ENCODE data around the gene TBCCD1.
"Not testable (repeated sequence)": the region's sequence is repeated elsewhere in the genome, so short reads cannot be mapped to it uniquely, and the experiment has no call there.

The TBCCD1 gene

DNA sequence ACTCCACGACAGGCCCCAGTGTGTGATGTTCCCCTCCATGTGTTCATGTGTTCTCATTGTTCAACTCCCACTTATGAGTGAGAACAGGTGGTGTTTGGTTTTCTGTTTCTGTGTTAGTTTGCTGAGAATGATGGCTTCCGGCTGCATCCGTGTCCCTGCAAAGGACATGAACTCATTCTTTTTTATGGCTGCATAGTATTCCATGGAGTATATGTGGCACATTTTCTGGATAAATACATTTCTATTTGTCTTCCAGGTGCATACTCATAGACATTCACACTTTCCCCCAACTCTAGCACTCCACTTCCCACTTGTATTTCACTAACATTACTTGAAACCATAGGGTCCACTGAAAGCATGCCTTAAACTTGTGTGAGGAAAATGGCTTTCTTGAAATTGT, 35.4 kb downstream of the TBCCD1 start:
- H3K4me3 ChIP-seq (ENCODE audit: low read length in 2 of 2); H3K14ac ChIP-seq (ENCODE audit: low read length); H3K36me3 ChIP-seq (replicated peaks in 1 of 2; ENCODE audit: control insufficient read depth in 2 of 2, insufficient read depth in 2 of 2, low read length in 2 of 2); H2BK5ac ChIP-seq (ENCODE audit: low read length); H2BK12ac ChIP-seq (ENCODE audit: low read length); H2BK120ac ChIP-seq (ENCODE audit: low read depth, low read length); H2AK5ac ChIP-seq (ENCODE audit: low read depth, low read length); H3K79me1 ChIP-seq (ENCODE audit: low read depth, low read length); DNase-seq (ENCODE audit: low spot score); H3K18ac ChIP-seq (ENCODE audit: low read length); H2BK15ac ChIP-seq (ENCODE audit: low read length); H3K9me3 ChIP-seq (replicated peaks in 1 of 2; ENCODE audit: control insufficient read depth in 2 of 2, insufficient read depth in 1 of 2, low read depth in 1 of 2, low read length in 2 of 2); H3K4ac ChIP-seq (ENCODE audit: low read length); H3K23ac ChIP-seq (ENCODE audit: low read depth, low read length, poor library complexity); H2AFZ ChIP-seq (ENCODE audit: low read length); H3K27me3 ChIP-seq (ENCODE audit: control insufficient read depth in 3 of 3, insufficient read depth in 3 of 3, low read depth in 1 of 3, low read length in 3 of 3); H4K91ac ChIP-seq (ENCODE audit: low read depth, low read length, poor library complexity); H4K8ac ChIP-seq (ENCODE audit: low read depth, low read length); H3K4me2 ChIP-seq (ENCODE audit: insufficient read depth, low read length, poor library complexity, severe bottlenecking); H3K9ac ChIP-seq (ENCODE audit: low read depth, low read length, poor library complexity): not testable (repeated sequence)
- no CpG with 5 or more reads among the region's 3 CpGs for WGBS, 2 donors (ENCODE audit: extremely low coverage in 2 of 2, insufficient read length in 2 of 2, insufficient replicate concordance in 1 of 2)
- Histone ChIP-seq H3K27ac (replicated peaks; ENCODE audit: low read length) (peak overlapping the region; percentile 64), H3K4me1 (ENCODE audit: control insufficient read depth in 2 of 2, insufficient read depth in 1 of 2, low read depth in 1 of 2, low read length in 2 of 2) (peaks cover 15 to 27% of the 10 kb centered on the region in 2 donors)

DNA sequence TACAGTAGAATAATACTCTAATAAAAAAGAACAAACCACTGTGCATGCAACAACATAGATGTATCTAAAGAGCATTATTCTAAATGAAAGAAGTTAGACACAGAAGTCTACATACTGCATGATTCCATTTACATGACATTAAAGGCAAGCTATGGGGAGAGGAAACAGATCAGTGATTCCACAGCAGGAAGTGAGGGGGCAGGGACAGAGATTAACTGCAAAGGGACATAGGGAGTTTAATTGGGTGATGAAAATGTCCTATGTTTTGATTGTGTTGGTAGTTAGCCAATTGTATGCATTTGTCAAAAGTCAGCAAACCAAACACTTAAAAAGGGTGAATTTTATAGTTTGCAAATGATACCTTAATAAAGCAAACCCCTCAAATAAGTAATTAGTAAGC, 36.7 kb downstream of the TBCCD1 start:
- Histone ChIP-seq H3K18ac (ENCODE audit: low read length) (no peak overlapping the region), H3K4me2 (ENCODE audit: insufficient read depth, low read length, poor library complexity, severe bottlenecking) (no peak overlapping the region), H3K4me3 (ENCODE audit: low read length in 2 of 2) (no peak overlapping the region), H3K14ac (ENCODE audit: low read length) (no peak overlapping the region), H4K8ac (ENCODE audit: low read depth, low read length) (no peak overlapping the region), H3K79me1 (ENCODE audit: low read depth, low read length) (no peaks in the 10 kb centered on the region), H3K4ac (ENCODE audit: low read length) (no peak overlapping the region), H3K9me3 (replicated peaks in 1 of 2; ENCODE audit: control insufficient read depth in 2 of 2, insufficient read depth in 1 of 2, low read depth in 1 of 2, low read length in 2 of 2) (peaks cover 0 to 2% of the 10 kb centered on the region in 2 donors), H2AK5ac (ENCODE audit: low read depth, low read length) (no peak overlapping the region), H2BK12ac (ENCODE audit: low read length) (no peak overlapping the region), H3K23ac (ENCODE audit: low read depth, low read length, poor library complexity) (no peak overlapping the region), H2BK120ac (ENCODE audit: low read depth, low read length) (no peak overlapping the region), H3K27me3 (ENCODE audit: control insufficient read depth in 3 of 3, insufficient read depth in 3 of 3, low read depth in 1 of 3, low read length in 3 of 3) (peaks cover 0 to 3% (median 0%) of the 10 kb centered on the region in 3 experiments), H2AFZ (ENCODE audit: low read length) (no peak overlapping the region), H3K36me3 (replicated peaks in 1 of 2; ENCODE audit: control insufficient read depth in 2 of 2, insufficient read depth in 2 of 2, low read length in 2 of 2) (no peaks in the 10 kb centered on the region), H3K4me1 (ENCODE audit: control insufficient read depth in 2 of 2, insufficient read depth in 1 of 2, low read depth in 1 of 2, low read length in 2 of 2) (peaks cover 15 to 27% of the 10 kb centered on the region in 2 donors), H3K27ac (replicated peaks; ENCODE audit: low read length) (no peak overlapping the region), H3K9ac (ENCODE audit: low read depth, low read length, poor library complexity) (no peak overlapping the region), H2BK5ac (ENCODE audit: low read length) (no peak overlapping the region), H2BK15ac (ENCODE audit: low read length) (no peak overlapping the region), H4K91ac (ENCODE audit: low read depth, low read length, poor library complexity) (no peak overlapping the region)
- DNase-seq (ENCODE audit: low spot score), result no peak

DNA sequence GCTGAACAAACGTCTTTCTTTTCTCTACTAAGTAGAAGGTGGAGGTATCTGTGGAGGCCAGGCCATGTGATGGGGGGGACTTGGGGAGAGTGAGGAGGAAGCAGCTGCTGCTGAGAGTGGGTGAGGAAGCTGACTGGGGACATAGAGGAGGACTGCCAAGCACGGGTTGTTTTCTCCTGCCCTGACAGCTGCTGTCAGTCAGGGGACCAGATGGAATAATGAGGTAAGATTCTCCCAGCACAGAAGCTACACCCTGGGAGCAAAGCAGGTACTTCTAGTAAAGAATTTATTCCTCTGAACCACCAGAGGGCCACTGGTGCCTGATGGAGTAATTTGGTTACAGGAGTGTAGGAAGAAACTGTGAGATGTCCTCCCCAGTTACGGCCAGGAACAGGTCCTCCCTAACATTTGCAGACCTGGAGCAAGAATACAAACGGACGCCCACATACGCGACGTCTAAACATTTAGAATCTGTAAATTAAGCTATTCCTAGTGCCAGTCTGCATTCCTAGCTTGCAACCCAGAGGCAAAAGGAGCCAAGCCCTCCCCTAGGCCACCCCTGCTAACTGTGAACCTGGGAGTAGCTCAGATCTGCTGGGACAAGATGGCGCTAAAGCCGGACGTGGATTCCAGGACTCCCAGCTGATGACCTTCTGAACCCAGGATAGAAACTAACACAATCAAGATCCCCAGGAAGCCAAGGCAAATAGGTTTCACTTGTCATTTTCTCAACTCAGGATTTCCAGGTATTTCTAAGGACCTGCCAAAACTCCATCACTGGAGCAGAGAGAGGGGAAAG, 37.7 kb downstream of the TBCCD1 start:
- no peak overlapping the region for H2AK5ac ChIP-seq (ENCODE audit: low read depth, low read length)
- H2BK120ac ChIP-seq (ENCODE audit: low read depth, low read length), result peak overlapping the region; percentile 52
- H2BK15ac ChIP-seq (ENCODE audit: low read length), result no peak overlapping the region
- H3K23ac ChIP-seq (ENCODE audit: low read depth, low read length, poor library complexity), result no peak overlapping the region
- no peak overlapping the region for H2AFZ ChIP-seq (ENCODE audit: low read length)
- no peak overlapping the region for H2BK12ac ChIP-seq (ENCODE audit: low read length)
- no peak overlapping the region for H2BK5ac ChIP-seq (ENCODE audit: low read length)
- H3K4me1 ChIP-seq (ENCODE audit: control insufficient read depth in 2 of 2, insufficient read depth in 1 of 2, low read depth in 1 of 2, low read length in 2 of 2), result peaks cover 13 to 27% of the 10 kb centered on the region in 2 donors
- WGBS, 2 donors (ENCODE audit: extremely low coverage in 2 of 2, insufficient read length in 2 of 2, insufficient replicate concordance in 1 of 2), result no CpG with 5 or more reads among the region's 11 CpGs
- no peak overlapping the region for H3K4me2 ChIP-seq (ENCODE audit: insufficient read depth, low read length, poor library complexity, severe bottlenecking)
- no peak overlapping the region for H4K8ac ChIP-seq (ENCODE audit: low read depth, low read length)
- H3K9ac ChIP-seq (ENCODE audit: low read depth, low read length, poor library complexity), result no peak overlapping the region
- H3K9me3 ChIP-seq (replicated peaks in 1 of 2; ENCODE audit: control insufficient read depth in 2 of 2, insufficient read depth in 1 of 2, low read depth in 1 of 2, low read length in 2 of 2), result peaks cover 0 to 2% of the 10 kb centered on the region in 2 donors
- peaks cover 0 to under 1% (median 0%) of the 10 kb centered on the region in 3 experiments for H3K27me3 ChIP-seq (ENCODE audit: control insufficient read depth in 3 of 3, insufficient read depth in 3 of 3, low read depth in 1 of 3, low read length in 3 of 3)
- H4K91ac ChIP-seq (ENCODE audit: low read depth, low read length, poor library complexity), result no peak overlapping the region
- no peak overlapping the region for H3K18ac ChIP-seq (ENCODE audit: low read length)
- no peak overlapping the region for H3K14ac ChIP-seq (ENCODE audit: low read length)
- H3K36me3 ChIP-seq (replicated peaks in 1 of 2; ENCODE audit: control insufficient read depth in 2 of 2, insufficient read depth in 2 of 2, low read length in 2 of 2), result no peaks in the 10 kb centered on the region
- no peak overlapping the region for H3K4me3 ChIP-seq (ENCODE audit: low read length in 2 of 2)
- peak overlapping the region; percentile 39 for H3K27ac ChIP-seq (replicated peaks; ENCODE audit: low read length)
- peak; percentile 40 for DNase-seq (ENCODE audit: low spot score)
- H3K79me1 ChIP-seq (ENCODE audit: low read depth, low read length), result no peaks in the 10 kb centered on the region
- no peak overlapping the region for H3K4ac ChIP-seq (ENCODE audit: low read length)

DNA sequence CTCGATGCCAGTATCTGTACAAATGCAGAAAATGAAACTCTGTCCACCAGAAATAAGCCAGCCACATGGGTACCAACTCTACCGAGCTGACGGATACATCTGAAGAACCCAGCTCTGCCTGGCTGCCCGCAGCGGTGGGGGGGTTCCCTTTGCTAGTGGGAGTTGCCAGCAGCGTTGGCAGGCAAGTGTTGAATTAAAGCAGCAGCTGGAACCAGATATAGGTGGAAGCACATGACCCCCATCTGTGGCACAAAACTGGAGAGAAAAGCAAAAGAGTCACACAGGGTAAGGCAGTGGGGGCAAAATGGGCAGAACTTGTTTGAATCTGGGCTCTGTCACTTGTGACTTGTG, 40.9 kb downstream of the TBCCD1 start:
- no peaks in the 10 kb centered on the region for H3K27me3 ChIP-seq (ENCODE audit: control insufficient read depth in 3 of 3, insufficient read depth in 3 of 3, low read depth in 1 of 3, low read length in 3 of 3)
- no peak overlapping the region for H4K91ac ChIP-seq (ENCODE audit: low read depth, low read length, poor library complexity)
- no peak overlapping the region for H2BK12ac ChIP-seq (ENCODE audit: low read length)
- H2AK5ac ChIP-seq (ENCODE audit: low read depth, low read length), result no peak overlapping the region
- no peak overlapping the region for H3K18ac ChIP-seq (ENCODE audit: low read length)
- no CpG with 5 or more reads among the region's 6 CpGs for WGBS, 2 donors (ENCODE audit: extremely low coverage in 2 of 2, insufficient read length in 2 of 2, insufficient replicate concordance in 1 of 2)
- H3K4me3 ChIP-seq (ENCODE audit: low read length in 2 of 2), result no peak overlapping the region
- no peak overlapping the region for H2BK15ac ChIP-seq (ENCODE audit: low read length)
- peaks cover 22 to 25% of the 10 kb centered on the region in 2 donors for H3K4me1 ChIP-seq (ENCODE audit: control insufficient read depth in 2 of 2, insufficient read depth in 1 of 2, low read depth in 1 of 2, low read length in 2 of 2)
- peaks cover 0 to 2% of the 10 kb centered on the region in 2 donors for H3K9me3 ChIP-seq (replicated peaks in 1 of 2; ENCODE audit: control insufficient read depth in 2 of 2, insufficient read depth in 1 of 2, low read depth in 1 of 2, low read length in 2 of 2)
- H3K4ac ChIP-seq (ENCODE audit: low read length), result no peak overlapping the region
- no peak overlapping the region for H3K14ac ChIP-seq (ENCODE audit: low read length)
- H3K36me3 ChIP-seq (replicated peaks in 1 of 2; ENCODE audit: control insufficient read depth in 2 of 2, insufficient read depth in 2 of 2, low read length in 2 of 2), result no peaks in the 10 kb centered on the region
- no peak overlapping the region for H3K4me2 ChIP-seq (ENCODE audit: insufficient read depth, low read length, poor library complexity, severe bottlenecking)
- H2BK5ac ChIP-seq (ENCODE audit: low read length), result no peak overlapping the region
- no peak for DNase-seq (ENCODE audit: low spot score)
- no peak overlapping the region for H3K23ac ChIP-seq (ENCODE audit: low read depth, low read length, poor library complexity)
- no peak overlapping the region for H3K27ac ChIP-seq (replicated peaks; ENCODE audit: low read length)
- H3K79me1 ChIP-seq (ENCODE audit: low read depth, low read length), result no peaks in the 10 kb centered on the region
- H4K8ac ChIP-seq (ENCODE audit: low read depth, low read length), result no peak overlapping the region
- H3K9ac ChIP-seq (ENCODE audit: low read depth, low read length, poor library complexity), result no peak overlapping the region
- no peak overlapping the region for H2BK120ac ChIP-seq (ENCODE audit: low read depth, low read length)
- H2AFZ ChIP-seq (ENCODE audit: low read length), result no peak overlapping the region

All from neuronal stem cell (in vitro differentiated cells).